ENCODE measurements around the gene OTOF. TPM values are rescaled to one million over a fixed set of nuclear protein-coding genes. Genes with fewer than 3 reads are reported as not detected.

Gene OTOF
- total and polyA plus RNA-seq, 2 of the 13 experiments (the other 11 are each of a cell fraction or from before 2014, with no cell fraction given), result 0.04 TPM; not detected in 1

DNA sequence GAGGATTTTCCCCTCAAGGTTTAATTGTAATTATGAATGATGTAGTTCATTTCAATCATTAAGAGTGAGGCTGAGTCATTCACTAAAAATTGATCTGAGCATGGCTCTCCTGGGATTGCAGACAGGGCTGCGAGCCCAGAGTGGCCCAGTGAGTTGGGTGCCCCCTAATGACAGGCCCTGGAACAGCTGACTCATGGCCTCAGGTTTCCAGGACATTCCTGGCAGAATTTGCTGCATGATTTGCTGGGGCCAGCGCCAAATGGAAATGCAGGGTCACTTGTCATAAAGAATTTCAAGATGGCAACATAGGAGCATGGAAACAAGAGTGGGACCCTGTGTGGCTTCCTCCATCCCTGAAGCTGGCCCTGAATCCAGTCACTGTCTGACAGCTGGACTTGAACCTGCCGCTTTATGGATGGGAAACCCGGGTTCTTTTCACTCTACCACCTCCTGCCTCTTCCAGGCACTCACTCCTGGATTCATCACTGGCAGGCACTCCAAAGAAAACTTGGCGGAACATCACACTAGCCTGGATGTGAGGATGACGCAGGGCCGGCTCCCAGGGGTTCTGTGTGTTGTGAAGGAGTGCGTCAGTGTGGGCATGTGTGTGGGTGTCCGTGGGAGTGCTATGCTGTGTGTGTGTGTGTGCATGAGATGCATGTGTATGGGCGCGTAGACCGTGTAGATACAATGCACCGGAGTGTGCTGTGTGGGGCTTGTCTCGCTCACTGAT lies 15.2 kb downstream of the OTOF start (continued):
- TF ChIP-seq ZNF451 (CRISPR knock-in tag; IDR thresholded peaks at IDR 0.05) (no peak), ZNF460 (CRISPR knock-in tag; IDR thresholded peaks at IDR 0.05; ENCODE audit: borderline replicate concordance) (no peak), KDM5A (IDR thresholded peaks at IDR 0.05; ENCODE audit: borderline replicate concordance, low read length) (no peak), ZNF24 (IDR thresholded peaks at IDR 0.05) (no peak), ZNF737 (CRISPR knock-in tag; IDR thresholded peaks at IDR 0.05; ENCODE audit: borderline replicate concordance) (no peak), NFE2L2 (IDR thresholded peaks at IDR 0.05; ENCODE audit: low read length) (peak; percentile 83), PHF8 (CRISPR knock-in tag; IDR thresholded peaks at IDR 0.05) (no peak), ZNF652 (CRISPR knock-in tag; IDR thresholded peaks at IDR 0.05; ENCODE audit: borderline replicate concordance, low read depth) (no peak), HNF4G (IDR thresholded peaks at IDR 0.05; ENCODE audit: borderline replicate concordance, low read depth, low read length) (no peak), HNF4G (CRISPR knock-in tag; IDR thresholded peaks at IDR 0.05; ENCODE audit: borderline replicate concordance, low read depth) (no peak), FOXK1 (CRISPR knock-in tag; IDR thresholded peaks at IDR 0.05; ENCODE audit: borderline replicate concordance, low read depth) (no peak), RFX1 (IDR thresholded peaks at IDR 0.05) (no peak), NFE2L1 (CRISPR knock-in tag; IDR thresholded peaks at IDR 0.05; ENCODE audit: borderline replicate concordance) (no peak), ZNF841 (CRISPR knock-in tag; IDR thresholded peaks at IDR 0.05; ENCODE audit: borderline replicate concordance) (no peak)
- TF ChIP-seq, protein P1, sequence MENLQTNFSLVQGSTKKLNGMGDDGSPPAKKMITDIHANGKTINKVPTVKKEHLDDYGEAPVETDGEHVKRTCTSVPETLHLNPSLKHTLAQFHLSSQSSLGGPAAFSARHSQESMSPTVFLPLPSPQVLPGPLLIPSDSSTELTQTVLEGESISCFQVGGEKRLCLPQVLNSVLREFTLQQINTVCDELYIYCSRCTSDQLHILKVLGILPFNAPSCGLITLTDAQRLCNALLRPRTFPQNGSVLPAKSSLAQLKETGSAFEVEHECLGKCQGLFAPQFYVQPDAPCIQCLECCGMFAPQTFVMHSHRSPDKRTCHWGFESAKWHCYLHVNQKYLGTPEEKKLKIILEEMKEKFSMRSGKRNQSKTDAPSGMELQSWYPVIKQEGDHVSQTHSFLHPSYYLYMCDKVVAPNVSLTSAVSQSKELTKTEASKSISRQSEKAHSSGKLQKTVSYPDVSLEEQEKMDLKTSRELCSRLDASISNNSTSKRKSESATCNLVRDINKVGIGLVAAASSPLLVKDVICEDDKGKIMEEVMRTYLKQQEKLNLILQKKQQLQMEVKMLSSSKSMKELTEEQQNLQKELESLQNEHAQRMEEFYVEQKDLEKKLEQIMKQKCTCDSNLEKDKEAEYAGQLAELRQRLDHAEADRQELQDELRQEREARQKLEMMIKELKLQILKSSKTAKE (CRISPR knock-in tag; IDR thresholded peaks at IDR 0.05; ENCODE audit: borderline replicate concordance), result peak; percentile 26; the same call in 1 of the 2 replicates
- TF ChIP-seq, protein P2, sequence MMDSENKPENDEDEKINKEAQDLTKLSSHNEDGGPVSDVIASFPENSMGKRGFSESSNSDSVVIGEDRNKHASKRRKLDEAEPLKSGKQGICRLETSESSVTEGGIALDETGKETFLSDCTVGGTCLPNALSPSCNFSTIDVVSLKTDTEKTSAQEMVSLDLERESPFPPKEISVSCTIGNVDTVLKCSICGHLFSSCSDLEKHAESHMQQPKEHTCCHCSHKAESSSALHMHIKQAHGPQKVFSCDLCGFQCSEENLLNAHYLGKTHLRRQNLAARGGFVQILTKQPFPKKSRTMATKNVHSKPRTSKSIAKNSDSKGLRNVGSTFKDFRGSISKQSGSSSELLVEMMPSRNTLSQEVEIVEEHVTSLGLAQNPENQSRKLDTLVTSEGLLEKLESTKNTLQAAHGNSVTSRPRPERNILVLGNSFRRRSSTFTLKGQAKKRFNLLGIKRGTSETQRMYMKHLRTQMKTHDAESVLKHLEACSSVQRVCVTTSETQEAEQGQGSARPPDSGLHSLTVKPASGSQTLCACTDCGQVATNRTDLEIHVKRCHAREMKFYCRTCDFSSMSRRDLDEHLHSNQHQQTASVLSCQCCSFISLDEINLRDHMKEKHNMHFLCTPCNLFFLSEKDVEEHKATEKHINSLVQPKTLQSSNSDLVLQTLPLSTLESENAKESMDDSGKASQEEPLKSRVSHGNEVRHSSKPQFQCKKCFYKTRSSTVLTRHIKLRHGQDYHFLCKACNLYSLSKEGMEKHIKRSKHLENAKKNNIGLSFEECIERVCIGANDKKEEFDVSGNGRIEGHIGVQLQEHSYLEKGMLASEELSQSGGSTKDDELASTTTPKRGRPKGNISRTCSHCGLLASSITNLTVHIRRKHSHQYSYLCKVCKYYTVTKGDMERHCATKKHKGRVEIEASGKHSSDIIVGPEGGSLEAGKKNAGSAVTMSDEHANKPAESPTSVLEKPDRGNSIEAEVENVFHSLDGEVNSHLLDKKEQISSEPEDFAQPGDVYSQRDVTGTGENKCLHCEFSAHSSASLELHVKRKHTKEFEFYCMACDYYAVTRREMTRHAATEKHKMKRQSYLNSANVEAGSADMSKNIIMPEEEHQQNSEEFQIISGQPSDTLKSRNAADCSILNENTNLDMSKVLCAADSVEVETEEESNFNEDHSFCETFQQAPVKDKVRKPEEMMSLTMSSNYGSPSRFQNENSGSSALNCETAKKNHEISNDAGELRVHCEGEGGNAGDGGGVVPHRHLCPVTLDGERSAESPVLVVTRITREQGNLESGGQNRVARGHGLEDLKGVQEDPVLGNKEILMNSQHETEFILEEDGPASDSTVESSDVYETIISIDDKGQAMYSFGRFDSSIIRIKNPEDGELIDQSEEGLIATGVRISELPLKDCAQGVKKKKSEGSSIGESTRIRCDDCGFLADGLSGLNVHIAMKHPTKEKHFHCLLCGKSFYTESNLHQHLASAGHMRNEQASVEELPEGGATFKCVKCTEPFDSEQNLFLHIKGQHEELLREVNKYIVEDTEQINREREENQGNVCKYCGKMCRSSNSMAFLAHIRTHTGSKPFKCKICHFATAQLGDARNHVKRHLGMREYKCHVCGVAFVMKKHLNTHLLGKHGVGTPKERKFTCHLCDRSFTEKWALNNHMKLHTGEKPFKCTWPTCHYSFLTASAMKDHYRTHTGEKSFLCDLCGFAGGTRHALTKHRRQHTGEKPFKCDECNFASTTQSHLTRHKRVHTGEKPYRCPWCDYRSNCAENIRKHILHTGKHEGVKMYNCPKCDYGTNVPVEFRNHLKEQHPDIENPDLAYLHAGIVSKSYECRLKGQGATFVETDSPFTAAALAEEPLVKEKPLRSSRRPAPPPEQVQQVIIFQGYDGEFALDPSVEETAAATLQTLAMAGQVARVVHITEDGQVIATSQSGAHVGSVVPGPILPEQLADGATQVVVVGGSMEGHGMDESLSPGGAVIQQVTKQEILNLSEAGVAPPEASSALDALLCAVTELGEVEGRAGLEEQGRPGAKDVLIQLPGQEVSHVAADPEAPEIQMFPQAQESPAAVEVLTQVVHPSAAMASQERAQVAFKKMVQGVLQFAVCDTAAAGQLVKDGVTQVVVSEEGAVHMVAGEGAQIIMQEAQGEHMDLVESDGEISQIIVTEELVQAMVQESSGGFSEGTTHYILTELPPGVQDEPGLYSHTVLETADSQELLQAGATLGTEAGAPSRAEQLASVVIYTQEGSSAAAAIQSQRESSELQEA (CRISPR knock-in tag; IDR thresholded peaks at IDR 0.05; ENCODE audit: not compliant biosample characterization), result no peak
- TF ChIP-seq, protein P3, sequence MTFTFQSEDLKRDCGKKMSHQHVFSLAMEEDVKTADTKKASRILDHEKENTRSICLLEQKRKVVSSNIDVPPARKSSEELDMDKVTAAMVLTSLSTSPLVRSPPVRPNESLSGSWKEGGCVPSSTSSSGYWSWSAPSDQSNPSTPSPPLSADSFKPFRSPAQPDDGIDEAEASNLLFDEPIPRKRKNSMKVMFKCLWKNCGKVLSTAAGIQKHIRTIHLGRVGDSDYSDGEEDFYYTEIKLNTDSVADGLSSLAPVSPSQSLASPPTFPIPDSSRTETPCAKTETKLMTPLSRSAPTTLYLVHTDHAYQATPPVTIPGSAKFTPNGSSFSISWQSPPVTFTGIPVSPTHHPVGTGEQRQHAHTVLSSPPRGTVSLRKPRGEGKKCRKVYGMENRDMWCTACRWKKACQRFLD (CRISPR knock-in tag; IDR thresholded peaks at IDR 0.05; ENCODE audit: borderline replicate concordance), result no peak

All from HepG2 (cell line).